NCI-H2107 (cell line): Measurements from ENCODE around the gene MACO1.
"Not testable (repeated sequence)": the region's sequence is repeated elsewhere in the genome, so short reads cannot be mapped to it uniquely, and the experiment has no call there.

ENCODE experiments used
- DNase-seq: peaks from one replicate; lab custom pipeline; 2025; lab: John Stamatoyannopoulos, UW

Gene MACO1

GRCh38 chr1:25430073-25430966 lies at the start of gene MACO1:
Gene MACO1 (plus strand): TSS chr1:25430897. CDS start chr1:25431099, 202 bp downstream.
- peak; percentile 99 for DNase-seq

GRCh38 chr1:25382543-25382942 lies 48.2 kb upstream of the MACO1 start:
- not testable (repeated sequence) for DNase-seq

- not testable (repeated sequence) for DNase-seq
Measured at GRCh38 chr1:25383090-25383489, 47.6 kb upstream of the MACO1 start.

GRCh38 chr1:25383875-25384274 lies 46.8 kb upstream of the MACO1 start:
- DNase-seq = not testable (repeated sequence)

GRCh38 chr1:25387096-25387495 lies 43.6 kb upstream of the MACO1 start:
- DNase-seq = not testable (repeated sequence)

- DNase-seq = peak; percentile 33
Measured at GRCh38 chr1:25388691-25389090, 42.0 kb upstream of the MACO1 start.

GRCh38 chr1:25389721-25390120 lies 41.0 kb upstream of the MACO1 start:
- DNase-seq = not testable (repeated sequence)

GRCh38 chr1:25392841-25393240 lies 37.9 kb upstream of the MACO1 start:
- DNase-seq = no peak

- DNase-seq = not testable (repeated sequence)
Measured at GRCh38 chr1:25397549-25397948, 33.1 kb upstream of the MACO1 start.

GRCh38 chr1:25398079-25398478 lies 32.6 kb upstream of the MACO1 start:
- DNase-seq = not testable (repeated sequence)

GRCh38 chr1:25402947-25403803 lies 27.5 kb upstream of the MACO1 start:
- not testable (repeated sequence) for DNase-seq

- not testable (repeated sequence) for DNase-seq
Measured at GRCh38 chr1:25405731-25406305, 24.9 kb upstream of the MACO1 start.

GRCh38 chr1:25409641-25410427 lies 20.9 kb upstream of the MACO1 start:
- not testable (repeated sequence) for DNase-seq

GRCh38 chr1:25412872-25413623 lies 17.6 kb upstream of the MACO1 start:
- not testable (repeated sequence) for DNase-seq

GRCh38 chr1:25414157-25414556 lies 16.5 kb upstream of the MACO1 start:
- DNase-seq = not testable (repeated sequence)

- DNase-seq = not testable (repeated sequence)
Measured at GRCh38 chr1:25414578-25414977, 16.1 kb upstream of the MACO1 start.

- not testable (repeated sequence) for DNase-seq
Measured at GRCh38 chr1:25417280-25417679, 13.4 kb upstream of the MACO1 start.

GRCh38 chr1:25419339-25419738 lies 11.4 kb upstream of the MACO1 start:
- not testable (repeated sequence) for DNase-seq

GRCh38 chr1:25420715-25421114 lies 10.0 kb upstream of the MACO1 start, which contains the start of gene RHCE:
Gene RHCE (minus strand): TSS chr1:25420825. CDS start chr1:25420786, 39 bp downstream.
- DNase-seq = not testable (repeated sequence)

- DNase-seq = not testable (repeated sequence)
Measured at GRCh38 chr1:25423206-25423605, 7.5 kb upstream of the MACO1 start.
